ENCODE data around the gene KDM3A. TPM values are rescaled to one million over a fixed set of nuclear protein-coding genes. Genes with fewer than 3 reads are reported as not detected.

Gene KDM3A
- total RNA-seq, 1 donor from 2014 or later, result 46.0 TPM

- Mint-ChIP-seq H3K27me3 (no peaks in the 10 kb centered on the region), H3K4me1 (peaks cover 57% of the 10 kb centered on the region), H3K27ac (no peak overlapping the region), H3K36me3 (ENCODE audit: low read depth) (peaks cover 67% of the 10 kb centered on the region), H3K4me3 (peak overlapping the region; percentile 95), H3K9me3 (peaks cover 8% of the 10 kb centered on the region)
- no peak for TF ChIP-seq CTCF (IDR thresholded peaks at IDR 0.05)
- DNase-seq (no peak), ATAC-seq (ENCODE audit: low read depth) (no peak)
- CTCF ChIA-PET, result no interaction called here
- POLR2A ChIA-PET, result interaction anchor here (3.3 kb wide), 1 partner anchor 248 kb away, joined by 38 read pairs; the partner anchor contains the start of gene IMMT
- intact Hi-C loops (cut with micrococcal nuclease), result loop anchor here (5.0 to 10.0 kb wide), 4 partner anchors 826 to 1611 kb away; partner anchors contain the start of genes ELMOD3, KRCC1, RETSAT and USP39
Observed at GRCh38 chr2:86443631-86444350, 2.6 kb downstream of the KDM3A start.

- Mint-ChIP-seq H3K27ac (no peak overlapping the region), H3K27me3 (no peaks in the 10 kb centered on the region), H3K36me3 (ENCODE audit: low read depth) (peaks cover 76% of the 10 kb centered on the region), H3K9me3 (peaks cover 2% of the 10 kb centered on the region), H3K4me1 (peaks cover 54% of the 10 kb centered on the region), H3K4me3 (no peak overlapping the region)
- ATAC-seq (ENCODE audit: low read depth), result no peak
- CTCF ChIA-PET, result no interaction called here
- intact Hi-C loops (cut with micrococcal nuclease), result loop anchor here (10.0 kb wide), 1 partner anchor 1609 kb away; the partner anchor contains the start of gene KRCC1
- POLR2A ChIA-PET, result no interaction called here
- no peak for DNase-seq
- no peak for TF ChIP-seq CTCF (IDR thresholded peaks at IDR 0.05)
Observed at GRCh38 chr2:86445436-86445835, 4.3 kb downstream of the KDM3A start.

GRCh38 chr2:86446060-86446459 lies 4.9 kb downstream of the KDM3A start:
- DNase-seq, result no peak
- H3K9me3 Mint-ChIP-seq, result no peaks in the 10 kb centered on the region
- no peaks in the 10 kb centered on the region for H3K27me3 Mint-ChIP-seq
- H3K4me1 Mint-ChIP-seq, result peaks cover 49% of the 10 kb centered on the region
- no peak for TF ChIP-seq CTCF (IDR thresholded peaks at IDR 0.05)
- no peak overlapping the region for H3K4me3 Mint-ChIP-seq
- ATAC-seq (ENCODE audit: low read depth), result no peak
- ChIA-PET POLR2A (no interaction called here), CTCF (no interaction called here)
- no peak overlapping the region for H3K27ac Mint-ChIP-seq
- intact Hi-C loops (cut with micrococcal nuclease), result loop anchor here (10.0 kb wide), 1 partner anchor 1609 kb away; the partner anchor contains the start of gene KRCC1
- H3K36me3 Mint-ChIP-seq (ENCODE audit: low read depth), result peaks cover 76% of the 10 kb centered on the region

GRCh38 chr2:86453836-86454235 lies 12.7 kb downstream of the KDM3A start:
- no peak for ATAC-seq (ENCODE audit: low read depth)
- no peak for DNase-seq
- Mint-ChIP-seq H3K27me3 (no peaks in the 10 kb centered on the region), H3K27ac (no peak overlapping the region), H3K4me1 (no peaks in the 10 kb centered on the region), H3K9me3 (no peaks in the 10 kb centered on the region), H3K4me3 (no peak overlapping the region), H3K36me3 (ENCODE audit: low read depth) (peaks cover 89% of the 10 kb centered on the region)
- ChIA-PET POLR2A (interaction anchor here (1.0 kb wide), 1 partner anchor 12 kb away, joined by 3 read pairs; no protein-coding TSS in a partner anchor), CTCF (no interaction called here)
- no peak for TF ChIP-seq CTCF (IDR thresholded peaks at IDR 0.05)
- intact Hi-C loops (cut with micrococcal nuclease), result no loop called here

- Mint-ChIP-seq H3K27me3 (no peaks in the 10 kb centered on the region), H3K9me3 (no peaks in the 10 kb centered on the region), H3K36me3 (ENCODE audit: low read depth) (peaks cover 90% of the 10 kb centered on the region), H3K4me3 (no peak overlapping the region), H3K27ac (no peak overlapping the region), H3K4me1 (no peaks in the 10 kb centered on the region)
- no peak for ATAC-seq (ENCODE audit: low read depth)
- ChIA-PET CTCF (interaction anchor here (0.7 kb wide), 1 partner anchor 204 kb away, joined by 3 read pairs; no protein-coding TSS in a partner anchor), POLR2A (interaction anchor here (1.0 kb wide), 1 partner anchor 12 kb away, joined by 3 read pairs; no protein-coding TSS in a partner anchor)
- no peak for DNase-seq
- TF ChIP-seq CTCF (IDR thresholded peaks at IDR 0.05), result no peak
- intact Hi-C loops (cut with micrococcal nuclease), result no loop called here
Observed at GRCh38 chr2:86454238-86454637, 13.1 kb downstream of the KDM3A start.

Measured in activated B cell treated with CpG ODN at 0.5 μM for 24 hours (primary cell).